CD4-positive, alpha-beta T cell (primary cell): ENCODE measurements around the gene RAB39A. TPM values are rescaled to one million over a fixed set of nuclear protein-coding genes. Genes with fewer than 3 reads are reported as not detected.
"Not testable (repeated sequence)": the region's sequence is repeated elsewhere in the genome, so short reads cannot be mapped to it uniquely, and the experiment has no call there.

Experiments
- ATAC-seq: fragments of 200-7000 bp; cut with Tn5 transposase; one replicate; pipeline ENCODE4 v1.10.0; 2022; ENCODE audit warnings: mild to moderate bottlenecking; ENCODE audit not compliant: poor library complexity
- CTCF ChIA-PET: fragments of 350-600 bp; sonication (Branson Sonifier 250); formaldehyde crosslinking; loops from one replicate; lab custom pipeline; 2021; ENCODE audit warnings: antibody characterized with exemption, inconsistent platforms; lab: Charles Lee
- POLR2A ChIA-PET: fragments of 350-600 bp; sonication (Branson Sonifier 250); formaldehyde crosslinking; loops from one replicate; lab custom pipeline; 2021; ENCODE audit warnings: antibody characterized with exemption, inconsistent platforms; lab: Charles Lee
- DNase-seq, 14 experiments: peaks; one replicate each; pipeline ENCODE4 v3.0.0-alpha.2; 2013 to 2020; ENCODE audit warnings: mixed read lengths in 2 of 14
- H3K27ac ChIP-seq, 2 donors: one replicate each; pipeline versions ENCODE4 v1.5.1 to v1.7.0; 2013; ENCODE audit warnings: low read length in 2 of 2, low read depth in 1 of 2, mild to moderate bottlenecking in 1 of 2
- H3K27me3 ChIP-seq, 2 experiments: 1 replicate in 1 of 2; 2 replicates in 1 of 2; pipeline versions ENCODE4 v1.6.1 to v1.7.0; 2013; ENCODE audit warnings: low read length in 2 of 2, control low read depth in 1 of 2, mild to moderate bottlenecking in 1 of 2, moderate library complexity in 1 of 2; ENCODE audit not compliant: insufficient read depth in 2 of 2, control insufficient read depth in 1 of 2
- H3K36me3 ChIP-seq: one replicate; pipeline ENCODE4 v1.6.1; 2013; ENCODE audit warnings: low read length, control low read depth; ENCODE audit not compliant: insufficient read depth
- H3K4me1 ChIP-seq: one replicate; pipeline ENCODE4 v1.6.1; 2013; ENCODE audit warnings: low read length, control low read depth; ENCODE audit not compliant: insufficient read depth
- H3K4me3 ChIP-seq: one replicate; pipeline ENCODE4 v1.5.1; 2013; ENCODE audit warnings: mild to moderate bottlenecking, low read length, moderate library complexity
- H3K9me3 ChIP-seq, 2 experiments: 1 replicate in 1 of 2; 2 replicates in 1 of 2; pipeline versions ENCODE4 v1.6.1 to v1.7.0; 2013; ENCODE audit warnings: low read length in 2 of 2, mild to moderate bottlenecking in 2 of 2, control low read depth in 1 of 2, moderate library complexity in 1 of 2; ENCODE audit not compliant: control insufficient read depth in 1 of 2, insufficient read depth in 1 of 2
- H3K27ac Mint-ChIP-seq: one replicate; pipeline ENCODE4 v1.8.0; 2020; ENCODE audit warnings: mixed read lengths
- H3K27me3 Mint-ChIP-seq: one replicate; pipeline ENCODE4 v1.8.0; 2021; ENCODE audit warnings: mixed read lengths
- H3K36me3 Mint-ChIP-seq: one replicate; pipeline ENCODE4 v1.8.0; 2021; ENCODE audit warnings: low read depth, mixed read lengths
- H3K4me1 Mint-ChIP-seq: one replicate; pipeline ENCODE4 v1.8.0; 2021; ENCODE audit warnings: low read depth, mixed read lengths
- H3K4me3 Mint-ChIP-seq: one replicate; pipeline ENCODE4 v1.8.0; 2020; ENCODE audit warnings: mild to moderate bottlenecking, mixed read lengths
- H3K9me3 Mint-ChIP-seq: one replicate; pipeline ENCODE4 v1.8.0; 2020; ENCODE audit warnings: mixed read lengths
- CTCF ChIP-seq: fragments of 200-600 bp; IDR thresholded peaks from one replicate; pipeline ENCODE4 v1.8.0; 2022; ENCODE audit warnings: antibody characterized with exemption, mild to moderate bottlenecking
- intact Hi-C, 2 experiments: fragments of 100-400 bp; cut with DNase I in 1 of 2; cut with micrococcal nuclease in 1 of 2; formaldehyde crosslinking; loops; one replicate each; pipeline versions ENCODE4 v1.15.1 to v1.9.0; 2023 to 2025; cut with DNase I, micrococcal nuclease
- total RNA-seq, 174 experiments: library from RNA in 2 of 174; stranded (reverse) in 2 of 174; gene quantifications; one replicate each; pipeline ENCODE4 v1.2.3 and lab custom pipeline; 2021 to 2026

The RAB39A gene
- total RNA-seq, 2 experiments from 2014 or later: not detected

- intact Hi-C loops: loop anchor here in 1 of 2 experiments (5.0 kb wide), 1 partner anchor 731 kb away; no protein-coding TSS in a partner anchor
- TF ChIP-seq CTCF: peak; percentile 62
- ATAC-seq: no peak
- Histone ChIP-seq H3K36me3 (no peaks in the 10 kb centered on the region), H3K4me3 (no peak overlapping the region), H3K9me3 (no peaks in the 10 kb centered on the region), H3K27me3 (peaks cover 0 to 4% of the 10 kb centered on the region in 2 experiments), H3K4me1 (no peaks in the 10 kb centered on the region), H3K27ac (no peak overlapping the region)
- Mint-ChIP-seq H3K4me1 (no peaks in the 10 kb centered on the region), H3K27ac (no peak overlapping the region), H3K36me3 (no peaks in the 10 kb centered on the region), H3K9me3 (no peaks in the 10 kb centered on the region), H3K27me3 (peaks cover 36% of the 10 kb centered on the region), H3K4me3 (no peak overlapping the region)
- ChIA-PET POLR2A (no interaction called here), CTCF (no interaction called here)
- peak in 9 of 14 experiments; percentile 3 to 61 (median 7) for DNase-seq
Observed at GRCh38 chr11:107916671-107917241, 11.5 kb upstream of the RAB39A start.

GRCh38 chr11:107921997-107922396, 6.3 kb upstream of the RAB39A start:
- Histone ChIP-seq H3K4me1 (no peaks in the 10 kb centered on the region), H3K27me3 (peaks cover 8 to 21% of the 10 kb centered on the region in 2 experiments), H3K27ac (no peak overlapping the region), H3K4me3 (no peak overlapping the region), H3K36me3 (no peaks in the 10 kb centered on the region), H3K9me3 (peaks cover 0 to 7% of the 10 kb centered on the region in 2 experiments)
- ChIA-PET POLR2A (no interaction called here), CTCF (no interaction called here)
- ATAC-seq (no peak), DNase-seq (no peak)
- H3K4me1 Mint-ChIP-seq: peaks cover 4% of the 10 kb centered on the region
- no peak overlapping the region for H3K4me3 Mint-ChIP-seq
- no peaks in the 10 kb centered on the region for H3K9me3 Mint-ChIP-seq
- H3K27me3 Mint-ChIP-seq: peaks cover 62% of the 10 kb centered on the region
- no peak overlapping the region for H3K27ac Mint-ChIP-seq
- no peak for TF ChIP-seq CTCF
- no peaks in the 10 kb centered on the region for H3K36me3 Mint-ChIP-seq
- intact Hi-C loops: no loop called here

GRCh38 chr11:107923519-107923918, 4.7 kb upstream of the RAB39A start:
- POLR2A ChIA-PET, CTCF ChIA-PET, H3K4me3 ChIP-seq, H3K4me1 Mint-ChIP-seq, H3K27ac Mint-ChIP-seq, DNase-seq, H3K27ac ChIP-seq, H3K9me3 Mint-ChIP-seq, H3K36me3 Mint-ChIP-seq, intact Hi-C loops, H3K36me3 ChIP-seq, ATAC-seq, H3K4me3 Mint-ChIP-seq: not testable (repeated sequence)
- peaks cover 13% of the 10 kb centered on the region for H3K4me1 ChIP-seq
- H3K27me3 ChIP-seq: peaks cover 17 to 31% of the 10 kb centered on the region in 2 experiments
- H3K9me3 ChIP-seq: peaks cover 0 to 18% of the 10 kb centered on the region in 2 experiments
- H3K27me3 Mint-ChIP-seq: peaks cover 61% of the 10 kb centered on the region

GRCh38 chr11:107924306-107924705, 3.9 kb upstream of the RAB39A start:
- ATAC-seq (no peak), DNase-seq (no peak)
- Histone ChIP-seq H3K27me3 (peaks cover 23 to 37% of the 10 kb centered on the region in 2 experiments), H3K9me3 (peaks cover 0 to 25% of the 10 kb centered on the region in 2 experiments), H3K4me3 (no peak overlapping the region), H3K4me1 (peaks cover 19% of the 10 kb centered on the region), H3K36me3 (no peaks in the 10 kb centered on the region), H3K27ac (no peak overlapping the region)
- H3K27me3 Mint-ChIP-seq: peaks cover 60% of the 10 kb centered on the region
- CTCF ChIA-PET: no interaction called here
- peaks cover 10% of the 10 kb centered on the region for H3K4me1 Mint-ChIP-seq
- no peak overlapping the region for H3K27ac Mint-ChIP-seq
- no peak overlapping the region for H3K4me3 Mint-ChIP-seq
- intact Hi-C loops: no loop called here
- POLR2A ChIA-PET: no interaction called here
- H3K36me3 Mint-ChIP-seq: no peaks in the 10 kb centered on the region
- no peaks in the 10 kb centered on the region for H3K9me3 Mint-ChIP-seq
- no peak for TF ChIP-seq CTCF
